Hindlimb muscle (tissue), 1 donor: ENCODE data around the gene MRPL36. TPM values are rescaled to one million over a fixed set of nuclear protein-coding genes. Genes with fewer than 3 reads are reported as not detected.

Source experiments
- DNase-seq: peaks from one replicate; pipeline ENCODE4 v3.0.0-alpha.2; 2013
- polyA plus RNA-seq: library from polyadenylated mRNA; unstranded; fragments of 120-200 nt; gene quantifications from one replicate; pipeline ENCODE4 v1.2.1, GENCODE V29; 2013; ENCODE audit not compliant: insufficient read length

Gene MRPL36
- polyA plus RNA-seq, 1 donor = 32.8 TPM

DNA sequence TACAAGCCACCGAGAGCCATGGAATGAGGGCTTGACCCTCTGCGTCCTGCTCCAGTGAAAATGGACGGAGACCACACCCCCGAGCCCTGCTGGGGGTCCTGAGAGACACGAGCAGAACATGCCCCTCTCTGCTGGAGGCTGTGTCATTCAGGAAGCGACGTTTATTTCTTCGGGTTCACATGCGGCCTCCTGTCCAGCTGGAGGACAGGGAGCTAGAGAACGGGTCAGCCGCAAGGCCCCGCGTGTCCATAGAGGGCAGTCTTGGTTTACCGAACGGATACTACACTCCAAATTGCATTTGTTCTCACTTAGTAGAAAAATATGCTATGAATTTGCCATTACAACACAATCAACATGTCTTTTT, 36.1 kb downstream of the MRPL36 start:
- DNase-seq = peak; percentile 42

DNA sequence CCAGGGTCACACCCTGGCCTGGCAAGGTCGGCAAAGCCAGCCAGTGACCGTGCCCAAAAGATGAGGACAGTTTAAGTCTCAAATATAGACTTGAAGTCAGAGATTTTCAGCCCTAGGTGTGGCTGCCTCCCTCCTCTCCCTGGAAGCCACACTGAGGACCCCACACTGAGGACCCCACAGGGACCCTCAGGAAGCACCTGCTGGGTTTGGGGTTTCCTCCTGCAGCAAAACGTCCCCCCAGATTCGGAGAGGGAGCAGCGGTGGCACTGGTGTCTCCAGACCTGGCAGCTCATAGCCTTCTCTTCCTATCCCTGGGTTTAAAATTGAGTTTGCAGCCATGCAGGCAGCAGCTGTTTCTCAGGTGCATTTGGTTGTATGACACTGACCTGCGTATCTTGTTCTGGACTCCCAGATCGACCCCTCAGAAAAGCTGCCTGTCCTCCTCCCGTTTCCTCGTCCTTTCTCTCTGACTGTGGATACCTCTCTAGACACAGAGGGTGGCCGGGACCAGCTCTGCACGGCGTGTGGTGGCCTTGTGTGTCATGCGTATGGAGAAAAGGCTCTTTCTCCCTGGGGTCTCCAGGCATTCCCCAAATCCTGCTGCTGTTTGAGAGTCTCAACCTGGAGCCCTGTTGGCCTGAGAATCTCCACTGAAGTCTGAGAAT, 36.6 kb downstream of the MRPL36 start:
- no peak for DNase-seq

DNA sequence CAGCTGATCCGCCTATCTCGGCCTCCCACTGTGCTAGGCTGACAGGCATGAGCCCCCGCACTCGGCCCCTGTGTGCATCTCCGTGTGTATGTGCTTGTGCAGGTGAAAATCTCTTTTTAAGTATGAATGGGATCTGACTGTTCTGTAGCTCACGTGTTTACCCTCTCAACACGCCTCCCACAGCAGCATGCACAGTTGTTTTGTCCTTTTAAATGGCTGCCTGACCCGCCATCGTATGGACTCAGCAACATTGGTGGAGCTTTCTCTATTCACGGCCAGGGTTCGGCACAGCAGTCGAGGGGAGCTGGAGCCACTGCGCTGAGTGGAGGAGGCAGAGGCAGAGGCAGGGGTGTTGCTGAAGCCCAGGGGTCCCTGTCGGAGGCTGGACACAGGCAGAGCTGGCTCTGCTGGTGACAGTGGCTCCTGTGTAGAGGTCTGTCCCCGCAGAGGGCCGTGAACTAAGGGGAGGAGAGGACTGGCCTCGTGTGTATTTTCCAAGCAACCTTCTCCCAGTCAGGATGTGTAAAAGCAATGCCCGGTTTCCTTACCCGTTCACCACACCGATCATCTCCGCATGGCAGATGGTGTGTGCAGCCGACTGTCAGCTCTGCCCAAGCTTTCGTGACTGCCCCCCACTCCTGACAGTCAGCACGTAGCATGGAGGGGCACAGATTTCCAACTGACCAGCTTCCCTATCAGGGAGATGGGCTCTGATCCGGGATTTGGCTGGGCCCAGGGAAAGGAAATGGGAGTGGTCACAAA, 37.3 kb downstream of the MRPL36 start:
- DNase-seq = no peak

DNA sequence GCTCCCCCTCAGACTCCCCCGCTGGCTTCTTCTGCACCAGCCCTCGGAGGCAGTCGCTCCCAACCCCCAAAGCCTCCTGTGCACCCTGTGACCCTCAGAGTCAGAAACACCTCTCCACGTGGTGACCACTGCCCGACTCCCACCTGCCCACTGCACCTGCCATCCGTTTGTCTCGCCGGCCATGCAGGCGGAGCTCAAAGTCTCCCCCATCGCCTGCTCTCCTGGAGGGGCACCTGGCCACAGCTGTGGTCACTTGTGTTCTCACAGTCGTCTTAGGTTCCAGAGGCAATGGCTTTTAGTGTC, 38.2 kb downstream of the MRPL36 start:
- DNase-seq = no peak

DNA sequence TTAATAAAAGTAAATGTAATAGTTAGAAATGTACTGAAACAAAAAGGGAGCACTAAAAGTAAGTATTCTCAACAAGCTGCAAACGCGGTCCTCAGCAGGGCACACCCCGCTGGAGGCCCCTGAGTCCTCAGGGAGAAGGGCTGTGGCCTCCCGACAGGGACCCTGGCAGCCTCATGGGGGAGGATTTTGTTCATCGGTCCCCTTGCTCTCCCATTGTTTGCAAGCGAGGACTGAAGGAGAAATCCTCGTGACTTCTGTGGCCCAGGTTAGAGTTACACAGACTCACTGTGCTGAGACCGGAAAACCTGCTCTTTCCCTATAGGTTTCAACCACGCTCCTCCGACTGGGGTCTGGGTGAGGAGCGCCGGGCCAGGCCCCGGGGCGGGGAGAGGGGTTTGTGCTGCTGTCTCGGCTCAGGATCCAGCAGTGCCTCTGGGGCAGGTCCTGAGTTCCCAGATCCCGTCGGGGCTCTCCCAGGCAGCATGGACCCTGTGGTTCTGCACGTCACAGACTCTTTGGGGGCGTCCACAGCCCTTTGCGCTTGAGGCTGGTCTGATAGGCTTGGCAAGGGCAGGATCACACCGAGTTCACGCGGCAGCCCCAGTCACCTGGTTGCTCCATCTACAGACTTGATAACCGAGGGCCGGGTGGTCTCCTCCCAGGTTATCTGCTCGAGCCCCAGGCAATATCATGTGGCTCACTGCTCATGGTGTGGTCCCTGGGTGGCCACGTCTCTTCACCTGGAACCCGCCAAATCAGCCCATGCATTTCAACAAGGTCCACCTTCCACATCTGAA, 38.8 kb downstream of the MRPL36 start:
- DNase-seq = no peak

DNA sequence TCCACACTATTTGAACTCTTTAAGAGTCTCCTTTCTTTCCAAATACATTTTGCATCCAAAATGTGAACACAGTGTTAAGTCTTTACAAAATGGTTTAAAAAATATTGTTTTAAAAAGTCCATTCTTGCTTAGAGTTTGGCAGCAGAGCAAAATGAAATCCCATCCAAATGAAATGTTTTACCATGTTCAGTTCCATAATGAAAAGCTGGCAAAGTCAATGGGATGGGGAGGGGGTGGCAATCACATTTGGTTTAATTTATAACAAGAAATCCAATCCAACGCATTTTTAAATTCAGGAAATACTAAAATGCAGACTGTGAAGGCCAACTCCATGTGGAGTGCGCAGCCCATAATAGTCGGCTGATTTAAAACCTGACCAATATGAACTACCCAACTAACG, 39.4 kb downstream of the MRPL36 start:
- no peak for DNase-seq

DNA sequence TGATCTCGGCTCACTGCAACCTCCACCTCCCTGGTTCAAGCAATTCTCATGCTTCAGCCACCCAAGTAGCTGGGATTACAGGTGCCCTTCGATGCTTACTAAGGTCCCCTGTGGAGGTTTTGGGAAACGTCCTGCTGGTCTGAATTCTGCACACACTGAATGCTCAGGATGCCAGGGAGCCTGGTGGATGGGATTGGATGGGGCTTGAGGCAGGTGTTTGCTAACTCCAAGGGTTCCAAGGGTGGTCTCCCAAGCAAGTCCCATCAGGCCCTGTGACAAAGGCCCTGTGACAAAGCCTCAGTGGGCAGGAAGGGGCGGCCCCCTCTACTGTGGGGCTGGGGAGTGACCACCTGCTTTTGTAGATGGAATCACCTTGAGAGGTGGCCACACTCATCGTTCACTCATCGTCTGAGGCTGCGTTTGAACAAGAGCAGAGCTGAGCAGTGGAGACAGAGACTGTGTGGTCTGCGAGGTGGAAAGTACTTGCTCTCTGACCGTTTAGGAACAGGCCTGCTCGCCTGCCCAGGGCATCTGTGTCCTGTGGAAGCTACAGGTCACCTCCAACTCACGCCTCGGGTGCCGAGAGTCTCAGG, 40.2 kb downstream of the MRPL36 start:
- DNase-seq = no peak

DNA sequence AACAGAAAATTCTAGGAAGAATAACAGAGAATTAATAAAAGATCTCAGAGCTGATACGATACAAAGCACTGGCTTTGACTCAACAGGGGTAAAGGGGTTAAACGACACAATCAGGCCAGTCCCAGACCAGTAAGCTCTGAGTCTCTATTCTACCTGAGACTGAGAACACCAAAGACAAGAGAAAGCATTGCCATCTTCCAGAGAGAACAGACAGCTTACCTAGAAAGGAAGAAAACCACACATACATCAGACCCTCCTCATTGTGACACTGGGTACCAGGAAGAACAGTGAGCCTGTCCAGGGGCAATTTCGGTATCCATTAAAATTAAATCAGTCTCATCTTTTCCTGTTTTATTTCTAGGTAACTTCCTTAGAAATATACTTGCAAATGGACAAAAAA, 41.1 kb downstream of the MRPL36 start:
- DNase-seq = no peak

DNA sequence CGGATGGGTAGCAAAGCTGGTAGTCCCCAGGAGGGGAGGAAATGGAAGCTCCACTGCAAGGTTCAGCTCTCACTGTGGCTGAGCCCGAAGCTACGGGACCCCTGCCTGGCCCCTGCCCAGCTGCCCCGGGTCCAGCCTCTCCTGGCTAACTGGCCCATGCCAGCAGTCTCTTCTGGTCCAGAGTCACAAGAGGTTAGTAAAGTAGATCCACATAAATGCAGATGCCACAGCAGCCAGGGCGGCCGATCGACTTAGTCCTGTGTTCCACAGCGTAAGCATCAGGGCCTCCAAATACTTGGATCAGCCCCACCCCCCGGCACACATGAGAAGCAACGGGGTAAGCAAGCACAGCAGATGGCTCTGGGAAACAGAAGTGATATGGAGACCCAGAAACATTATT, 42.1 kb downstream of the MRPL36 start:
- no peak for DNase-seq

DNA sequence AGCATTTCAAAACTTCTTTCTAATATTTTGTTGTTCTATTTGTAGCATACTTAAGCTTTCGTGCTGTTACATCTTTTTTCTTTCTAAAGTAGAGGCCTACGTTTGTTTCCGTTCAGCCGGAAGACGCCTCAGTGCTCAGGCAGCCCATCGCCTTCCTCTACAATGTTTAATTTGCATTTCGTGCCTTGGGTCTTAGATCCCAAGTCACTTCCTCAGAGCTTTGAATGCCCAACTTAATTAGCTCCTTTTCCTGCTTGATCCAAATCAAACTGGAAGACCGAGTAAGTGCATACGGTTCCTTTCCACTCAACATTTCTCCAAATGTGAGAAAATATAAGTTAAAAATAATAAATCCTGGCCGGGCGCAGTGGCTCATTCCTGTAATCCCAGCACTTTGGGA, 43.2 kb downstream of the MRPL36 start:
- DNase-seq = no peak

DNA sequence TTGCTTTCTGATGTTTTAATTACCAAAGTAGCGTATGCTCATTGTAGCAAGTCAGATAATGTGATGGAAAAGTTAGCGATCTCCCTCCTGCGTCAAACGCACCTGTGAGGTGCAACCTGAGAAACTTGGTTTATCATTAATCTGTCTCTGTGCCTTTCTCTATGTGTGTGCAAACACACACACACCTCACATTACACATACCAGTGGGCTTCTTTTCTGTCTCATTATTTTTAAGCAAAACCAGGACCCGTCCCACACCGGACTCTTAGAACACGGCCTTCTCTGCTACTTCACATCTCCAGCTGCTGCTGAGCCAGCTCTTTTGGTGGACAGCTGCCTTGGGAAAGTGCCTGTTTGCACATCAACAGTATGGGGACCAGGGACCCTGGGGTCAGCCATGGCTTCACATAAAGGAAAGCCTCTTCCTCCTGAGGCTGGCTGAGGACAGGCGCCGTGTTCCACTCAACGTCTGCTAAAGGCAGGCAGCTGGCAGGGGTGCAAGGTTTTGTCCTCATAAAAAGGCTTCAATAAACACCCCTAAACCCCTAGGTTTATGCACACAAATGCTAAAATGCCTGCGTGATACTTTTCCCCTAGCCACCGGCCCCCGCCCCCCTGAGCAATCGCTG, 44.2 kb downstream of the MRPL36 start:
- no peak for DNase-seq

DNA sequence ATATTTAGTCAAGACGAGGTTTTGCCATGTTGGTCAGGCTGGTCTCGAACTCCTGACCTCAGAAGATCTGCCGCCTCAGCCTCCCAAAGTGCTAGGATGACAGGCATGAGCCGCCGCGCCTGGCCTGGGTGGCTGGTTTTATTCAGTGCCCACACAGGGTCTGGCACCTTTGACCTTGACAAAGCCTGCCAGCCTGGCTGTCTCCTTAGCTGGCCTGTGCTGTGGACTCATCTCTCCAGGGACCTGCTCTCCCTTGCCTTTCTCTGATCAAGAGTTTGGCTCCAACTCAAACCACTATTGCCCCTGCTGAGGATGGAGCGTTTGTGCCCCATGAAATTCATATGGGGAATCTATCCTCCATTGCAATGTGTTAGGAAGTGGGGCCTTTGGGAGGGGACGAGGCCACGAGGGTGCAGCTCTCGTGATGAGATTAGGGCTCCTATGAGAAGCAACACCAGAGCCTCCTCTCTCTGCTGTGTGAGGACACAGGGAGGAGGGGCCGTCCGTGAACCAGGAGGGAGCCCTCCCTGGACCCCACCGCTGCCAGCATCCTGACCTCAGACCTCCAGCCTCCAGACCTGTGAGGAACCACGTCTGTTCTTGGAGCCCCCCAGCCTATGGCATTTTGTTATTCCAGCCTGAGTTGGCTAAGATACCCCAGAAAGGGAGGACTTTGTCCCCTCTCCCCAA, 45.0 kb downstream of the MRPL36 start:
- no peak for DNase-seq

DNA sequence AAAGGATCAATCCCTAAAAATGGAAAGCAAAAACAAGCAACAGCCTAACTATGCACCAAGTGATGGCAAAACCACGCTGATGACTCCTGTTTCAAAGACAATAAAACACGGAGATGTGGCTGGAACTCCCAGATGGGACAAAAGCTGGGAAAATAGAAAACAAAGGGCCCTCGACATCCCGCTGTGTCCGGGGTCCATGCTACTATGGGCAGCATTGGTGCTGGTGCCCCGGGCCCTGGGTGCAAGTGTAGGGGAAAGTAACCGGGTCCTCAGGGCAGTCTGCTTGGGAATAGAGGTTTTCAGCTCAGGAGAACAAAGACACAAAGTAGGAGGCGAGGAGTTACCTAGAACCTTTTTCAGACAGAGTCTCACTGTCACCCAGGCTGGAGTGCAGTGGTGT, 46.1 kb downstream of the MRPL36 start:
- no peak for DNase-seq

DNA sequence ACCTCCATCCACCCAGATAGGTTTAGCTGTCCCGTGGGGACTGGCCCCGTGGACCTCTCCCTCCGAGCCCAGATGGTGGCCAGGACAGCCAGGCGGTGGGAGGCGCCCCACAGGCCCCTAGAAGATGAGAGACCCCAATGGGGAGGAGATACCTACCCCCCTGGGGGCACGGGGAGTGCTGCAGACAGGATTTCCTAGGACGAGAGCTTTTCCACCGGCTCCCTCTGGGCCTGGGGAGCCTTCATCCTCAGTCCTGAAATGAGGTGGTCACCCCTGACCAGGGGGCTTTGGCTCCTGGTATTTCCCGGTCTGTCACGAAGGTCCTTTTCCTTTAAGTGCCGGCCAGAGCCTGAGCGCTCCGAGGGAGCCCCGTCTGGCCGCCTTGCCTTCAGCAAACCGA, 46.8 kb downstream of the MRPL36 start:
- no peak for DNase-seq

DNA sequence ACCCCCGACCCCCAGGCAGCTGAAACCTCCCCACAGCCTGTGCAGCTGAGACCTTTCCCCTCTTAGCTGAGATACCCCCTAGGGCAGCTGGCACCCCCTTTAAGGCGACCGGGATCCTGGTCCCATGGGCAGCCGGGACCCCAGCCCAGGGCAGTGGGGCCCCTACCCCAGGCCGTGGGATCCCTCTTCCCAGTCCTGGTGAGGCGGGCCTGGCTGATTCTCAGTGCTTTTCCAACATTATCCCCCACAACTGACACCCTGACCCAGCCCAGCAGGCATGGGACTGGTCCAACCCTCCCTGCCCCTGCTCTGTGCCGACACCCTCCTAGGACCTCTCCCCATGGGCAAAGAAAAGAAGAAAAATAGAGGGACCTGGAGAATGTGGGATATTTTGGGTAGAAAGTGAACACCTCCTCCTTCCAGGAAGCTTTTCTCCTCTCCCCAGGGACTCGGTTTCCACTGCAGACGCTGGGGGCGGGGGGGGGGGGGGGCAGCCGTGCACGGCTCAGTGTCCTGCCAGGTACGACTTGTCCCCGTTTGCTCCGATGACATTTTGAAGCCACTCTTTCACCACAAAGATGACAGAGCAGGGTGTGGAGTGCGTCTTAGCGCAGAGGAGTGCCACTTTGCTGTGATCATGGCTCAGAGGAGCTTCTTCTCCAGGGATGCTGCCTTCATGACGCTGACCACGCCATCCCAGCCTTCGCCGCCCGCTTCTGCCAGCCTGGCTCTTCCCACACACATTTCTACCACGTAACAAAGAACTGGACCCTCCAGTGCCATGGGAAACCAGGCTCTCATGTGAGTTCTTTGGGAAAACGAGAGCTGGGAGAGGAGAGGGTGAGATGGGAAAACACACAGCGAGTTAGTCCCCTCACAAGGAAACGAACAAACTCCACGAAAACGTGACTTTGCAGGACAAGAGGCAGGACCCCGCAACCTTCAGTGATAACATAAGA, 47.5 kb downstream of the MRPL36 start:
- no peak for DNase-seq

DNA sequence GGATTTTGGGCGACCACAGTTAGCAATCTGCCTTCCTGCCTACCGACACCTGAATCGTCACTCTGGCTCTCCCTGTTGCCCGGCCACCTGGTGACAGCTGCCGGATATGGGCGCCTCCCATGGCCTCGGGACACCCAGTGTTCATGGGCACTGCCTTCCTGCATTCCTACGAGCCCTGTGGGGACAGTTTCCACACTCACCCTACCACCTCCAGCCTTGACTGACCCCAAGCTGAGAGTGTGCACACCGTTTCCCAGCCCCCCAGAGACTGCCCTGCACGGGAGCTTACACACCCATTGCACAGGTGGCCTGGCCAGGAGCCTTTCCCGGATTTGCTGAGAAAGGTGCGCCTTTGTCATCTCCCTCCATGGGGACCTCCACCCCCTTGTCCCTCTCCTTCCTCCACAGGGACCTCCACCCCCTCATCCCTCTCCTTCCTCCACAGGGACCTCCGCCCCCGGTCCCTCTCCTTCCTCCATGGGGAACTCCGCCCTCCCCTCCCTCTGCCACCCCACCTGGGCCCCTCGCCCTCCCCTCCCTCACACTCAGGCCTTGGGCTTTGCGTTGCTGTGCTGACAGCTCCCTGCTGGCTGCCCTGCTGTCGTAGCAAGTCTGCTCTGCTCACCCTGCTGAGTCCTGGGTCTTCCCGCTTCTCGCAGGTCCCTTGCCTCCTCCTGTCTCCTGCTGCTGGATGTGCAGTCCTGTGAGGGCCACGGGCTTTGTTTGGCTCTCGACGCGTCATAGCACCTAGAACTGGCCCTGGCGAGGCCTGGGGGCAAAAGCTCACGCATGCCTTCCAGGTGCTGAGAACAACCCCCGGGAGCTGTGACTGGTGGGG, 48.4 kb downstream of the MRPL36 start:
- no peak for DNase-seq

DNA sequence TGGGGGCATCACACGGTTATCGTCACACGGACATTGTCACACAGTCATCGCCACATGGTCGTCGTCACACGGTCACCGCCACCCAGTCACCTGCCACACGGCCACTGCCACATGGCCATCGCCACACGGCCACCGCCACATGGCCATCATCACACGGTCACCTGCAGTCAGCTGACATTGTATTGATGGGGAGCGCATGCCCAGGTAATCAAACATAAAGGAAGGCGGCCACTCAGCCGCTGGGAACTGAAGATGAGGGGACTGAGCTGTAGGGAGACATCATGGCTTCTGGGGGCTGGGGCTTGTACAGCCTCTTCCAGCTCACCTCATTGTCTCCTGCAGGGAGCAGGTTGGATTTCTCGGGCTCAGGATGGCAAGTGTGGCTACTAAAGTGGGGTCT, 49.2 kb downstream of the MRPL36 start:
- DNase-seq = no peak

DNA sequence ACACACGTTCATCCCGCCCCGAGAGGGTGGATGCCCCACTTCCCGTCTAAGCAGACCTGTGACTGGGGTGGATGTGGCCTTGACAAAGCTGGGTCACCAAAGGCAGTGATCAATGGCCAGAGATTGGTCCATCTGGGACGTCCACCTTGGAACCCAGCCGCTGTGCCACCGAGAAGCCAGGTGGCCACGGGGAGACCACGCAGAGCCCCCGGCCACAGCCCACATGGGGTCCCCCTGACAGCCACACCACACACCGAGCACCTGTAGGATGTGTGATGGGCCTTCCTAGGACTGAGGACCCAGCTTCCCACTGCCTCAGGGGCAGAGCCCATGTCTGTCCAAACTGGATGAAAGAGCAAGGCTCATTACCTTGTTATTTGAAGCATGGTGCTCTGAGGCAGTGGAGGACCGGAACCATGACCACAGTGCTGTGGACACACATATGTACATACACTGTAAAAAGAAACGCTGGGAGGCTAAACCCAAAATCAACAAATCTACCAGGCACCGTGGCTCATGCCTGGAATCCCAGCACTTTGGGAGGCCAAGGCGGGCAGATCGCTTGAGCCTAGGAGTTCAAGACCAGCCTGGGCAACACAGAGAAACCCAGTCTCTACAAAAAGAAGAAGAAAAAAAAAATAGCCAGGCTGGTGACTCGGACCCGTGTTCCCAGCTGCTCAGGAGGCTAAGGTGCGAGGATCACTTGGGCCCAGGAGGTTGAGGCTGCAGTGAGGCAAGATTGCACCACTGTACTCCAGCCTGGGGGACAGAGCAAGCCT, 50.1 kb downstream of the MRPL36 start:
- DNase-seq = no peak

DNA sequence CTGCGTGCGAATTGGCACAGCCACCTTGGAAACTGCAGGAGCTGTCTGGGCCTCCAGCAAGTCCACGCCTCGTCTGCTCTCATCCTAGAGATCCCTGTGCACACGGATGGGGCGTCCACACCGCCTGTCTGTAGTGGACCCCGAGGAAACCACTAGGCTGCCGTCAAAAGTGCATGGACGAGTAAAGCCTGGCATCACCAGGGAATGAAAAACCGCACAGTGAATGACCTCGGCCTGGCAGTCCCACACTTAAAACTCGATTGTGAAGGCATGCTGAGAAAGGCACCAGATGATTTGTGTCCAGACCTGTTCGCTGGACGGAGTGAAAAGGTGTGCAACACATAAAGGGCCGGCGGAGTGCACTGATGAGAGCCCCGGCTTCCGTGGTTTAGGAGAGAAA, 50.8 kb downstream of the MRPL36 start:
- DNase-seq = no peak
